HepG2 (cell line): Measurements from ENCODE around the gene ACVR1B. TPM values are rescaled to one million over a fixed set of nuclear protein-coding genes. Genes with fewer than 3 reads are reported as not detected.

Experiments used
- CBX2 ChIP-seq, 2 experiments: fragments of 200-600 bp in 1 of 2; sonication (generic); formaldehyde crosslinking in 1 of 2; IDR thresholded peaks; 2 replicates each; pipeline versions ENCODE4 v1.7.0 to v1.8.1; 2018 to 2022; ENCODE audit warnings: low read depth in 2 of 2, low read length in 1 of 2, mild to moderate bottlenecking in 1 of 2, missing genetic modification reagents in 1 of 2
- HNRNPH1 ChIP-seq: fragments of 200-400 bp; formaldehyde crosslinking; optimal IDR thresholded peaks from 2 replicates; pipeline ENCODE3; 2017; ENCODE audit warnings: mild to moderate bottlenecking, low read depth, low read length
- IKZF1 ChIP-seq: fragments of 450-650 bp; IDR thresholded peaks from 2 replicates; pipeline ENCODE4 v1.7.1; 2016
- MEIS1 ChIP-seq: sonication (generic); formaldehyde crosslinking; IDR thresholded peaks from 2 replicates; pipeline ENCODE4 v1.9.0; 2021; ENCODE audit warnings: mild to moderate bottlenecking, missing genetic modification reagents, moderate library complexity, borderline replicate concordance
- NFE2L1 ChIP-seq: sonication (generic); formaldehyde crosslinking; IDR thresholded peaks from 2 replicates; pipeline ENCODE4 v1.4.0; 2020; ENCODE audit warnings: missing genetic modification reagents, mild to moderate bottlenecking, borderline replicate concordance
- RBAK ChIP-seq: sonication (generic); formaldehyde crosslinking; IDR thresholded peaks from 2 replicates; pipeline ENCODE4 v1.5.1; 2020; ENCODE audit warnings: mild to moderate bottlenecking, missing genetic modification reagents
- ZNF652 ChIP-seq: IDR thresholded peaks from 2 replicates; pipeline ENCODE4 v1.6.1; 2016; ENCODE audit warnings: low read depth, borderline replicate concordance
- polyA plus RNA-seq, 8 experiments: library from polyadenylated mRNA; depleted of rRNA in 3 of 8; stranded (reverse) in 7 of 8; unstranded in 1 of 8; fragments of >200 nt; fragmentation: Illumina TruSeq in 4 of 8; extraction: Trizol in 4 of 8; gene quantifications; 2 replicates each; pipeline versions ENCODE4 v1.2.1 to v1.2.3, GENCODE V29; 2011 to 2016; ENCODE audit warnings: low read depth in 4 of 8, missing spikeins in 1 of 8, mixed read lengths in 1 of 8; ENCODE audit not compliant: insufficient read depth in 1 of 8
- total RNA-seq, 5 experiments: library from RNA; depleted of rRNA; stranded (reverse); fragments of >200 nt; fragmentation: Illumina TruSeq; extraction: Trizol; gene quantifications; 2 replicates each; pipeline ENCODE4 v1.2.3, GENCODE V29; 2016; ENCODE audit warnings: low read depth in 1 of 5
- TF ChIP-seq, protein P1 (sequence below): sonication (generic); formaldehyde crosslinking; IDR thresholded peaks from 2 replicates; pipeline ENCODE4 v1.4.0; 2020; ENCODE audit warnings: missing genetic modification reagents
- TF ChIP-seq, protein P2 (sequence below): sonication (generic); formaldehyde crosslinking; IDR thresholded peaks from 2 replicates; pipeline ENCODE4 v1.5.1; 2020; ENCODE audit warnings: mild to moderate bottlenecking, missing genetic modification reagents, moderate library complexity
- TF ChIP-seq, protein P3 (sequence below): sonication (generic); formaldehyde crosslinking; IDR thresholded peaks from 2 replicates; pipeline ENCODE4 v1.4.0; 2020; ENCODE audit warnings: mild to moderate bottlenecking, missing genetic modification reagents

The ACVR1B gene
- total and polyA plus RNA-seq, 2 of the 13 experiments (the other 11 are each of a cell fraction or from before 2014, with no cell fraction given), result 8.9 to 12.1 TPM

DNA sequence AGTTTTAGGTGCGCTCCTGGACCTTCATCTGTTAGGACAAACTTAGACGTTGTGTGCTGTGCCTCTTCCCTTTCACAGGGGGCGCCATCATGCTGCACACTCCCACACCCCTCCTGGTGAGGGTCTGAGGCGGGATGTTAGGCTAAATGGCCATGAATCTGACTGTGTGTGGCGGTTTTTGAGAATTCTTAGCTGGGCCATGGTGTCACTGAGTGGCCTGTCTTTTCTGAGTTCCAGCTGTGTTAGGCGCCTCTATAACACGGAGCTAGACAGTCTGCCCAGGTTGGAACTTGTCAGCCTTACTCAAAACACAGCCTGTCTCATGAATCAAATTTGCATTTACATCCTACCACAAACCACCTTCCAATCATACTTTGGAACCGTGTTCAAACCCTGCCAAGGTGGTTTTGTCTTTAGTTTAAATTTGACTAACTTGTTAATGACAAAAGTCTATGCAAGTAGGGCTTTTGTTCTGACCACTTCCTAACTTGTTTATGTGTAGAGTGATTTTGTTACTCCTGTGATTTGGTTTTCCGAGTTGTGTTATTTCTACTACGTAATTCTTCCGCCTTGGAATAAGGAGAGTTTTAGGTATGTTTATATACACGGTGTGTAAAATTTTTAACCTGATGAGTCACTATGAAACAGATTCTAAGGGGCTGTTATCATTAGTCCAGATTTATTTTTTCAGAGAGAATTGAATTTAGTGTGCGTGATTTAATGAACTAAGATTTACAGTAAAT lies 19.6 kb downstream of the ACVR1B start (continued):
- TF ChIP-seq, protein P1, sequence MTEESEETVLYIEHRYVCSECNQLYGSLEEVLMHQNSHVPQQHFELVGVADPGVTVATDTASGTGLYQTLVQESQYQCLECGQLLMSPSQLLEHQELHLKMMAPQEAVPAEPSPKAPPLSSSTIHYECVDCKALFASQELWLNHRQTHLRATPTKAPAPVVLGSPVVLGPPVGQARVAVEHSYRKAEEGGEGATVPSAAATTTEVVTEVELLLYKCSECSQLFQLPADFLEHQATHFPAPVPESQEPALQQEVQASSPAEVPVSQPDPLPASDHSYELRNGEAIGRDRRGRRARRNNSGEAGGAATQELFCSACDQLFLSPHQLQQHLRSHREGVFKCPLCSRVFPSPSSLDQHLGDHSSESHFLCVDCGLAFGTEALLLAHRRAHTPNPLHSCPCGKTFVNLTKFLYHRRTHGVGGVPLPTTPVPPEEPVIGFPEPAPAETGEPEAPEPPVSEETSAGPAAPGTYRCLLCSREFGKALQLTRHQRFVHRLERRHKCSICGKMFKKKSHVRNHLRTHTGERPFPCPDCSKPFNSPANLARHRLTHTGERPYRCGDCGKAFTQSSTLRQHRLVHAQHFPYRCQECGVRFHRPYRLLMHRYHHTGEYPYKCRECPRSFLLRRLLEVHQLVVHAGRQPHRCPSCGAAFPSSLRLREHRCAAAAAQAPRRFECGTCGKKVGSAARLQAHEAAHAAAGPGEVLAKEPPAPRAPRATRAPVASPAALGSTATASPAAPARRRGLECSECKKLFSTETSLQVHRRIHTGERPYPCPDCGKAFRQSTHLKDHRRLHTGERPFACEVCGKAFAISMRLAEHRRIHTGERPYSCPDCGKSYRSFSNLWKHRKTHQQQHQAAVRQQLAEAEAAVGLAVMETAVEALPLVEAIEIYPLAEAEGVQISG (CRISPR knock-in tag), result peak; percentile 33; the same call in 1 of the 2 replicates
- TF ChIP-seq, protein P2, sequence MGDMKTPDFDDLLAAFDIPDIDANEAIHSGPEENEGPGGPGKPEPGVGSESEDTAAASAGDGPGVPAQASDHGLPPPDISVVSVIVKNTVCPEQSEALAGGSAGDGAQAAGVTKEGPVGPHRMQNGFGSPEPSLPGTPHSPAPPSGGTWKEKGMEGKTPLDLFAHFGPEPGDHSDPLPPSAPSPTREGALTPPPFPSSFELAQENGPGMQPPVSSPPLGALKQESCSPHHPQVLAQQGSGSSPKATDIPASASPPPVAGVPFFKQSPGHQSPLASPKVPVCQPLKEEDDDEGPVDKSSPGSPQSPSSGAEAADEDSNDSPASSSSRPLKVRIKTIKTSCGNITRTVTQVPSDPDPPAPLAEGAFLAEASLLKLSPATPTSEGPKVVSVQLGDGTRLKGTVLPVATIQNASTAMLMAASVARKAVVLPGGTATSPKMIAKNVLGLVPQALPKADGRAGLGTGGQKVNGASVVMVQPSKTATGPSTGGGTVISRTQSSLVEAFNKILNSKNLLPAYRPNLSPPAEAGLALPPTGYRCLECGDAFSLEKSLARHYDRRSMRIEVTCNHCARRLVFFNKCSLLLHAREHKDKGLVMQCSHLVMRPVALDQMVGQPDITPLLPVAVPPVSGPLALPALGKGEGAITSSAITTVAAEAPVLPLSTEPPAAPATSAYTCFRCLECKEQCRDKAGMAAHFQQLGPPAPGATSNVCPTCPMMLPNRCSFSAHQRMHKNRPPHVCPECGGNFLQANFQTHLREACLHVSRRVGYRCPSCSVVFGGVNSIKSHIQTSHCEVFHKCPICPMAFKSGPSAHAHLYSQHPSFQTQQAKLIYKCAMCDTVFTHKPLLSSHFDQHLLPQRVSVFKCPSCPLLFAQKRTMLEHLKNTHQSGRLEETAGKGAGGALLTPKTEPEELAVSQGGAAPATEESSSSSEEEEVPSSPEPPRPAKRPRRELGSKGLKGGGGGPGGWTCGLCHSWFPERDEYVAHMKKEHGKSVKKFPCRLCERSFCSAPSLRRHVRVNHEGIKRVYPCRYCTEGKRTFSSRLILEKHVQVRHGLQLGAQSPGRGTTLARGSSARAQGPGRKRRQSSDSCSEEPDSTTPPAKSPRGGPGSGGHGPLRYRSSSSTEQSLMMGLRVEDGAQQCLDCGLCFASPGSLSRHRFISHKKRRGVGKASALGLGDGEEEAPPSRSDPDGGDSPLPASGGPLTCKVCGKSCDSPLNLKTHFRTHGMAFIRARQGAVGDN (CRISPR knock-in tag), result no peak
- no peak for TF ChIP-seq RBAK (CRISPR knock-in tag)
- no peak for TF ChIP-seq ZNF652 (CRISPR knock-in tag)
- no peak for TF ChIP-seq HNRNPH1
- no peak for TF ChIP-seq IKZF1
- TF ChIP-seq, protein P3, sequence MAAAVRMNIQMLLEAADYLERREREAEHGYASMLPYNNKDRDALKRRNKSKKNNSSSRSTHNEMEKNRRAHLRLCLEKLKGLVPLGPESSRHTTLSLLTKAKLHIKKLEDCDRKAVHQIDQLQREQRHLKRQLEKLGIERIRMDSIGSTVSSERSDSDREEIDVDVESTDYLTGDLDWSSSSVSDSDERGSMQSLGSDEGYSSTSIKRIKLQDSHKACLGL (CRISPR knock-in tag), result no peak
- TF ChIP-seq MEIS1, result no peak
- TF ChIP-seq NFE2L1 (CRISPR knock-in tag), result no peak
- no peak for TF ChIP-seq CBX2 (IDR thresholded peaks at IDR 0.05; ENCODE audit: low read depth, low read length)
- no peak for TF ChIP-seq CBX2 (CRISPR knock-in tag; IDR thresholded peaks at IDR 0.05; ENCODE audit: low read depth)
- TF ChIP-seq, all 625 proteins: peak for 17
